ENCODE data around the gene CCDC83.
A peak's percentile ranks its signal among the peaks of the same experiment; 100 is the strongest.

Gene CCDC83

GRCh38 chr11:85855341-85855656 is at the start of gene CCDC83:
Gene CCDC83, plus strand, starts transcription at chr11:85855383. Its CDS starts 9,741 bp downstream, at chr11:85865124.
- no peak for DNase-seq

GRCh38 chr11:85805387-85805786 is 49.8 kb upstream of the CCDC83 start:
- no peak for DNase-seq

GRCh38 chr11:85806016-85806415 is 49.2 kb upstream of the CCDC83 start:
- no peak for DNase-seq

- DNase-seq = peak; percentile 92
Observed at GRCh38 chr11:85806876-85807275, 48.3 kb upstream of the CCDC83 start.

GRCh38 chr11:85809191-85809590 is 46.0 kb upstream of the CCDC83 start:
- DNase-seq = no peak

GRCh38 chr11:85809863-85810262 is 45.3 kb upstream of the CCDC83 start:
- peak; percentile 26 for DNase-seq

GRCh38 chr11:85810521-85810870 is 44.7 kb upstream of the CCDC83 start:
- DNase-seq = no peak

- DNase-seq = peak; percentile 81
Observed at GRCh38 chr11:85810871-85811611, 44.1 kb upstream of the CCDC83 start, which contains the start of gene SYTL2. Gene SYTL2, minus strand, starts transcription at chr11:85811141. Its CDS starts 53,416 bp downstream, at chr11:85757725.

GRCh38 chr11:85811624-85812023 is 43.6 kb upstream of the CCDC83 start:
- no peak for DNase-seq

GRCh38 chr11:85813721-85814120 is 41.5 kb upstream of the CCDC83 start:
- no peak for DNase-seq

GRCh38 chr11:85815186-85815931 is 39.8 kb upstream of the CCDC83 start:
- DNase-seq = no peak

GRCh38 chr11:85819441-85819840 is 35.7 kb upstream of the CCDC83 start:
- DNase-seq = no peak

GRCh38 chr11:85821636-85822035 is 33.5 kb upstream of the CCDC83 start:
- DNase-seq = no peak

GRCh38 chr11:85822814-85823213 is 32.4 kb upstream of the CCDC83 start:
- DNase-seq = no peak

GRCh38 chr11:85823816-85824215 is 31.4 kb upstream of the CCDC83 start:
- DNase-seq = no peak

- DNase-seq = no peak
Observed at GRCh38 chr11:85825616-85826015, 29.6 kb upstream of the CCDC83 start.

GRCh38 chr11:85826116-85826855 is 28.9 kb upstream of the CCDC83 start:
- DNase-seq = peak; percentile 42

GRCh38 chr11:85827748-85828639 is 27.2 kb upstream of the CCDC83 start:
- no peak for DNase-seq

- no peak for DNase-seq
Observed at GRCh38 chr11:85828640-85828978, 26.6 kb upstream of the CCDC83 start.

- DNase-seq = no peak
Observed at GRCh38 chr11:85829172-85829571, 26.0 kb upstream of the CCDC83 start.

GRCh38 chr11:85831050-85831449 is 24.1 kb upstream of the CCDC83 start:
- no peak for DNase-seq

- DNase-seq = no peak
Observed at GRCh38 chr11:85835263-85835662, 19.9 kb upstream of the CCDC83 start.

- no peak for DNase-seq
Observed at GRCh38 chr11:85835729-85836128, 19.5 kb upstream of the CCDC83 start.

Data from NCI-H2171 treated with DMSO at 0.1 percent for 48 hours (cell line).